ENCODE data around the gene TAPT1. TPM values are rescaled to one million over a fixed set of nuclear protein-coding genes. Genes with fewer than 3 reads are reported as not detected.

TAPT1 gene
- total and polyA plus RNA-seq, 2 donors (not counting 3 experiments of a cell fraction or from before 2014, with no cell fraction given) = 6.9 to 17.5 TPM

DNA sequence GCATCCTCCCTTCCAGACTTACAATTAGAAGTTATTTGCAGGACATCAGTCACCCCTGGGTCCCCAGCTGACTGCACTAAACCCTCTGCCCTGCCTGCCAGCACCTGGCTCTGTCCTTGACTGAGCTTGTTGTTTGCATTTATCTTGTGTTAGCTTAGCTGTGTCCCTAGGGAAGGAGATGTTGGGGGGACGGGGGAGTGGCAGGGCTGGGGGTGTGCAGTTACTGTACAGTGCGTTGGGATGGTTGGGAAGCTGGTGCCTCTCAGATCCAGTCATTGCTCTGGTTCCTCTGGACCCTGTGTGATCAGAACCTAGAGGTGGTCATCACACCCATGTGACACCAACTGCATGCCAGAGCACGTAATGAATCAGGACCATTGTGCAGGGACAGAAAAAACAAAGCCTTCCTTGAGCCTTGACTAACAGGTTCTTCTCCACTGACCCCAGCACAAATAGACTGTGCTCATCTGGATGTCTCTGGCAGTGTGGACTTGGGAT, 109.7 kb downstream of the TAPT1 start:
- peaks cover 0 to 3% of the 10 kb centered on the region in 2 experiments for H3K27me3 ChIP-seq (ENCODE audit: control insufficient read depth in 2 of 2, insufficient read depth in 2 of 2, low read length in 2 of 2)
- H3K4me3 ChIP-seq (replicated peaks in 1 of 3; ENCODE audit: insufficient read depth in 1 of 3, low read depth in 1 of 3, low read length in 3 of 3) = no peak overlapping the region
- no peaks in the 10 kb centered on the region for H3K79me2 ChIP-seq (ENCODE audit: control insufficient read depth, insufficient read depth, low read length)
- no peak overlapping the region for H3K9ac ChIP-seq (replicated peaks; ENCODE audit: extremely low read depth, insufficient read depth, low read length)
- no peak overlapping the region for H3K4me2 ChIP-seq (ENCODE audit: insufficient read depth, low read length)
- TF ChIP-seq POLR2A (IDR thresholded peaks at IDR 0.05; ENCODE audit: low read depth, low read length) (no peak), FOS (IDR thresholded peaks at IDR 0.05; ENCODE audit: borderline replicate concordance, insufficient read depth, low read length) (no peak), POLR2AphosphoS5 (IDR thresholded peaks at IDR 0.05; ENCODE audit: insufficient read depth, low read depth, low read length) (no peak), GATA2 (IDR thresholded peaks at IDR 0.05; ENCODE audit: insufficient read depth, insufficient read length, low read depth, low read length) (no peak), MYC (IDR thresholded peaks at IDR 0.05; ENCODE audit: low read depth, low read length) (no peak), JUN (IDR thresholded peaks at IDR 0.05; ENCODE audit: borderline replicate concordance, insufficient read depth, insufficient read length, low read depth) (no peak), EZH2 (IDR thresholded peaks at IDR 0.05; ENCODE audit: borderline replicate concordance, low read depth, low read length, severe bottlenecking) (no peak)
- TF ChIP-seq, protein P1, sequence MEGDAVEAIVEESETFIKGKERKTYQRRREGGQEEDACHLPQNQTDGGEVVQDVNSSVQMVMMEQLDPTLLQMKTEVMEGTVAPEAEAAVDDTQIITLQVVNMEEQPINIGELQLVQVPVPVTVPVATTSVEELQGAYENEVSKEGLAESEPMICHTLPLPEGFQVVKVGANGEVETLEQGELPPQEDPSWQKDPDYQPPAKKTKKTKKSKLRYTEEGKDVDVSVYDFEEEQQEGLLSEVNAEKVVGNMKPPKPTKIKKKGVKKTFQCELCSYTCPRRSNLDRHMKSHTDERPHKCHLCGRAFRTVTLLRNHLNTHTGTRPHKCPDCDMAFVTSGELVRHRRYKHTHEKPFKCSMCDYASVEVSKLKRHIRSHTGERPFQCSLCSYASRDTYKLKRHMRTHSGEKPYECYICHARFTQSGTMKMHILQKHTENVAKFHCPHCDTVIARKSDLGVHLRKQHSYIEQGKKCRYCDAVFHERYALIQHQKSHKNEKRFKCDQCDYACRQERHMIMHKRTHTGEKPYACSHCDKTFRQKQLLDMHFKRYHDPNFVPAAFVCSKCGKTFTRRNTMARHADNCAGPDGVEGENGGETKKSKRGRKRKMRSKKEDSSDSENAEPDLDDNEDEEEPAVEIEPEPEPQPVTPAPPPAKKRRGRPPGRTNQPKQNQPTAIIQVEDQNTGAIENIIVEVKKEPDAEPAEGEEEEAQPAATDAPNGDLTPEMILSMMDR (IDR thresholded peaks at IDR 0.05; ENCODE audit: extremely low read depth in 1 of 2, insufficient read depth in 1 of 2, low read depth in 1 of 2, low read length in 2 of 2) = no peak
- TF ChIP-seq, protein P2, sequence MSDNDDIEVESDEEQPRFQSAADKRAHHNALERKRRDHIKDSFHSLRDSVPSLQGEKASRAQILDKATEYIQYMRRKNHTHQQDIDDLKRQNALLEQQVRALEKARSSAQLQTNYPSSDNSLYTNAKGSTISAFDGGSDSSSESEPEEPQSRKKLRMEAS (IDR thresholded peaks at IDR 0.05; ENCODE audit: insufficient read depth, insufficient read length) = no peak
- no peaks in the 10 kb centered on the region for H3K9me3 ChIP-seq (replicated peaks; ENCODE audit: control insufficient read depth, insufficient read depth, low read length)
- DNase-seq (ENCODE audit: low read depth, low spot score) = no peak
- ChIA-PET CTCF (interaction anchor here (0.8 to 1.0 kb wide), 2 partner anchors 13 to 83 kb away, joined by 3 read pairs; no protein-coding TSS in a partner anchor), POLR2A (no interaction called here)
- no peaks in the 10 kb centered on the region for H3K9me1 ChIP-seq (replicated peaks; ENCODE audit: control insufficient read depth, extremely low read depth, insufficient read depth, low read length)
- H2AFZ ChIP-seq (ENCODE audit: low read depth, low read length) = no peak overlapping the region
- intact Hi-C loops (cut with micrococcal nuclease) (no loop called here), dilution Hi-C loops (cut with MboI; ENCODE audit: extremely low pct_ligation_motif_present, low sequenced_read_pairs) (no loop called here)
- H3K36me3 ChIP-seq (ENCODE audit: control insufficient read depth in 2 of 2, extremely low read depth in 1 of 2, insufficient read depth in 2 of 2, low read length in 2 of 2) = no peaks in the 10 kb centered on the region
- no peak overlapping the region for H3K27ac ChIP-seq (ENCODE audit: insufficient read depth, low read depth, low read length)
- H3K4me1 ChIP-seq (ENCODE audit: control insufficient read depth, extremely low read depth, insufficient read depth, low read length) = no peaks in the 10 kb centered on the region
- BruUV-seq (replicated peaks) = no TSS peak
- H4K20me1 ChIP-seq (replicated peaks; ENCODE audit: control insufficient read depth, extremely low read depth, insufficient read depth, low read length) = no peaks in the 10 kb centered on the region
- no peak for FAIRE-seq
